GM21515 (cell line): ENCODE data around the gene ACER3.
"Not testable (repeated sequence)": the region's sequence is repeated elsewhere in the genome, so short reads cannot be mapped to it uniquely, and the experiment has no call there.

Experiments
- ATAC-seq: cut with Tn5 transposase; IDR thresholded peaks from one replicate; pipeline ENCODE4 v1.9.1; 2021; ENCODE audit not compliant: unreplicated experiment

Gene ACER3

GRCh38 chr11:77055913-77056312, 195.2 kb downstream of the ACER3 start:
- ATAC-seq: no peak

GRCh38 chr11:77056814-77057402, 196.2 kb downstream of the ACER3 start:
- no peak for ATAC-seq

GRCh38 chr11:77057938-77058474, 197.3 kb downstream of the ACER3 start:
- no peak for ATAC-seq

GRCh38 chr11:77058900-77059299, 198.2 kb downstream of the ACER3 start:
- no peak for ATAC-seq

GRCh38 chr11:77059806-77060205, 199.1 kb downstream of the ACER3 start:
- no peak for ATAC-seq

- no peak for ATAC-seq
These were observed 199.5 kb downstream of the ACER3 start for GRCh38 chr11:77060234-77060633.

- not testable (repeated sequence) for ATAC-seq
These were observed 200.5 kb downstream of the ACER3 start for GRCh38 chr11:77061258-77061657.

- ATAC-seq: no peak
These were observed 202.2 kb downstream of the ACER3 start for GRCh38 chr11:77062924-77063323.

- ATAC-seq: no peak
These were observed 202.7 kb downstream of the ACER3 start for GRCh38 chr11:77063407-77063806.

- no peak for ATAC-seq
These were observed 203.1 kb downstream of the ACER3 start for GRCh38 chr11:77063861-77064260.

GRCh38 chr11:77064648-77065217, 204.0 kb downstream of the ACER3 start:
- no peak for ATAC-seq

- ATAC-seq: no peak
These were observed 205.1 kb downstream of the ACER3 start for GRCh38 chr11:77065878-77066228.

- ATAC-seq: peak; percentile 89
These were observed 205.7 kb downstream of the ACER3 start, which contains the start of gene CAPN5 for GRCh38 chr11:77066229-77067042. Gene CAPN5 (plus strand): TSS chr11:77066971. CDS start chr11:77084887, 17,916 bp downstream.

GRCh38 chr11:77067861-77068443, 207.2 kb downstream of the ACER3 start:
- ATAC-seq: no peak

- no peak for ATAC-seq
These were observed 208.0 kb downstream of the ACER3 start for GRCh38 chr11:77068457-77069335.

GRCh38 chr11:77069336-77069968, 208.7 kb downstream of the ACER3 start:
- no peak for ATAC-seq

GRCh38 chr11:77069969-77070582, 209.4 kb downstream of the ACER3 start:
- no peak for ATAC-seq

GRCh38 chr11:77071077-77071476, 210.4 kb downstream of the ACER3 start:
- no peak for ATAC-seq
